ENCODE results near the gene SH2D7. TPM values are rescaled to one million over a fixed set of nuclear protein-coding genes. Genes with fewer than 3 reads are reported as not detected.

The SH2D7 gene
- total RNA-seq, 1 donor from 2014 or later: not detected

DNA sequence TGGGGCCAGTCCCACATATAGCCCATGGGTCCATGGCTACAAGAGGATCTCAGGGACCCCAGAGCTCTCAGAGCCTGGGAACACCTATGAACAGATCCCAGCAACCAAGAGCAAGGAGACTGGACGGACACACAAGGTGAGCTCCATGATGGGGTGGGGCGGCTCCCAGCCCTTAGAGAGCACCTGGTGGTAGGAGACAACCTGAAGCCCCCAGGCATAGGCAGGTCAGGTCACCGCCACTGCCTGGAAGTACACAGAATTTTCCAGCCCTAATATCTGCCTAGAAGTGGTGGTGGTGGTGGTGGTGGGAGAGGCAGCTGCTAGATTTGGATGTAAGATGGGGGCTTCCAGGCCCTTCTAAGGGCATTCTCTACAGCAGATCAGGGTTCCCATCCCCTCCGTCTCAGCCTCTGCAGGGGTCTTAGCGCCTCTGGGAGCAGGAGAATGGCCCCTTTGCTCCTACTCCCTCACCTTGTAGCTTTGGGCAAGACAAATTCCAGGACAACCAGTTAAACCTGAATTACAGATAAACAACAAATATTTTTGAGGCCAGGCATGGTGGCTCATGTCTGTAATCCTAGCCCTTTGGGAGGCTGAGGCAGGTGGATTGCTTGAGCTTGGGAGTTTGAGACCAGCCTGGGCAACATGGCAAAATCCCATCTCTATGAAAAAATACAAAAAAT lies 9.2 kb downstream of the SH2D7 start:
- H3K4me1 Mint-ChIP-seq (ENCODE audit: low read depth): peaks cover 2% of the 10 kb centered on the region
- peak; percentile 47 for DNase-seq (ENCODE audit: low spot score)
- no peak for TF ChIP-seq CTCF (IDR thresholded peaks at IDR 0.05)
- H3K27ac Mint-ChIP-seq (ENCODE audit: unreplicated experiment): no peak overlapping the region
- H3K9me3 Mint-ChIP-seq (ENCODE audit: low read depth): no peaks in the 10 kb centered on the region
- H3K36me3 Mint-ChIP-seq (ENCODE audit: low read depth): peaks cover 5% of the 10 kb centered on the region
- H3K27me3 Mint-ChIP-seq (ENCODE audit: low read depth): no peaks in the 10 kb centered on the region
- no peak overlapping the region for H3K4me3 Mint-ChIP-seq (ENCODE audit: unreplicated experiment)

GRCh38 chr15:78102211-78102610 lies 9.8 kb downstream of the SH2D7 start:
- H3K27ac Mint-ChIP-seq (ENCODE audit: unreplicated experiment): no peak overlapping the region
- TF ChIP-seq CTCF (IDR thresholded peaks at IDR 0.05): no peak

DNA sequence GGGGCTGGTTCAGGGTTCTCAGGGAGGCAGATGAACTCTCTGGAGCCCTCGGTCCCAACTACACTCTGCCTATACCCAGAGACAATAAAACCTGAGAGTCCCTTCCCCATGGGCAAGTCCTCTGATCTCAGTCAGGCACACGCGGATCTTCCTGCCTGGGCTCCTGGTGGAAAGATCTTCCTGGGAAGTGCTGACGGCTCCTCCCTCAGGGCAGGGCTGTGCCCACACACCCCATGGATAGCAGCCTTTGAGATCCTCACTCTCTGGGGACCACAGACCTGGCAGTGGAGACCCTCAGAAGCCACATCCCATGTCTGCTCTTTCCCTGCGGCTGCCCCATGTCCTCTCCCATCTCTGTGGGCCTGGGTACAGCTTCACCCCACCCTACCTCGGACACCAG lies 10.4 kb downstream of the SH2D7 start:
- Mint-ChIP-seq H3K4me3 (ENCODE audit: unreplicated experiment) (no peak overlapping the region), H3K27me3 (ENCODE audit: low read depth) (no peaks in the 10 kb centered on the region), H3K36me3 (ENCODE audit: low read depth) (peaks cover 2% of the 10 kb centered on the region), H3K4me1 (ENCODE audit: low read depth) (peaks cover 2% of the 10 kb centered on the region), H3K27ac (ENCODE audit: unreplicated experiment) (no peak overlapping the region), H3K9me3 (ENCODE audit: low read depth) (no peaks in the 10 kb centered on the region)
- peak; percentile 59 for DNase-seq (ENCODE audit: low spot score)
- TF ChIP-seq CTCF (IDR thresholded peaks at IDR 0.05): no peak

More at GRCh38 chr15:78102211-78102610, 9.8 kb downstream of the SH2D7 start:
- peaks cover 2% of the 10 kb centered on the region for H3K4me1 Mint-ChIP-seq (ENCODE audit: low read depth)
- DNase-seq (ENCODE audit: low spot score): no peak
- peaks cover 3% of the 10 kb centered on the region for H3K36me3 Mint-ChIP-seq (ENCODE audit: low read depth)
- H3K4me3 Mint-ChIP-seq (ENCODE audit: unreplicated experiment): no peak overlapping the region
- H3K27me3 Mint-ChIP-seq (ENCODE audit: low read depth): no peaks in the 10 kb centered on the region
- H3K9me3 Mint-ChIP-seq (ENCODE audit: low read depth): no peaks in the 10 kb centered on the region

DNA sequence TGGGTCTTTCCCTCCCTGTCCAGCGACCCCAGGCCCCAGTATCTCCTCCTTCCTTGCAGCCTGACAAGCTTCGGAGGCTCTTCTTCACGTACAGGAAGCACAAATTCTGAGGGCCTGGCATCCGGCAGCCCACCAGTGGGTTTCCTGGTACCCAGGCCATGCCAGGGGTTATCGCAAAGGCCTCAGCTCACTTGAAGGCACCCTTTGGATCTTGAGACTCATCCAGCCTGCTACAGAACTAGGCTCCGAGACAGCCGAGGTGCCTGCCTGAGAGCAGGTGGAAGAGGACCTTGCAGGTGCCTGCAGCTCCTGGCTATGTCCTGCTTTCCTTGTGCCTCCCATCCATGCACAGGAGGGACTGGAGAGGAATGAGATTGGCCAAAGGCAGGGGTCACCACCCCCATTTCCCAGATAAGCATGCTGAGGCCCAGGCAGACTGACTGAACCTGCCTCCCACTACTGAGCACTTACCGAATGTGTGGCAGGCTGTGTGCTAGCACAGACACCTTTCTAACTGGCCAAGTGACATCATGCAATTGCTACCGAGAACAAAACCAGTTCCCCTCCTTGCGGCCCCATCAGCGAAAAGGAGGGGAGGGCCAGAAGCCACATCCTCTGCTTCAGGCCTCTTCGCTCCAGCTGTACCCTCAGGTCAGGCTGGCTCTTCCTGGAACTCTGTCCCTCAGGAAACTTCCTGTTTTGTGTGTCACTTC lies 11.2 kb downstream of the SH2D7 start:
- Mint-ChIP-seq H3K9me3 (ENCODE audit: low read depth) (no peaks in the 10 kb centered on the region), H3K4me3 (ENCODE audit: unreplicated experiment) (no peak overlapping the region), H3K27ac (ENCODE audit: unreplicated experiment) (no peak overlapping the region), H3K36me3 (ENCODE audit: low read depth) (peaks cover 2% of the 10 kb centered on the region), H3K4me1 (ENCODE audit: low read depth) (peaks cover 2% of the 10 kb centered on the region), H3K27me3 (ENCODE audit: low read depth) (no peaks in the 10 kb centered on the region)
- peak; percentile 49 for DNase-seq (ENCODE audit: low spot score)
- no peak for TF ChIP-seq CTCF (IDR thresholded peaks at IDR 0.05)

GRCh38 chr15:78104119-78104479 lies 11.7 kb downstream of the SH2D7 start:
- Mint-ChIP-seq H3K4me1 (ENCODE audit: low read depth) (peaks cover 2% of the 10 kb centered on the region), H3K9me3 (ENCODE audit: low read depth) (no peaks in the 10 kb centered on the region), H3K36me3 (ENCODE audit: low read depth) (peaks cover 2% of the 10 kb centered on the region), H3K27me3 (ENCODE audit: low read depth) (no peaks in the 10 kb centered on the region), H3K4me3 (ENCODE audit: unreplicated experiment) (no peak overlapping the region), H3K27ac (ENCODE audit: unreplicated experiment) (no peak overlapping the region)
- no peak for TF ChIP-seq CTCF (IDR thresholded peaks at IDR 0.05)
- DNase-seq (ENCODE audit: low spot score): no peak
